Lower leg skin (tissue), 3 donors: ENCODE measurements around the gene CUL5.

ENCODE experiments used
- POLR2A ChIP-seq, 2 donors: fragments of 450-650 bp; IDR thresholded peaks; one replicate each; pipeline ENCODE4 v1.6.1; 2016 to 2017; ENCODE audit warnings: antibody characterized with exemption in 2 of 2, mild to moderate bottlenecking in 1 of 2, moderate library complexity in 1 of 2
- TF ChIP-seq, protein P1 (sequence below), 3 donors: fragments of 450-650 bp; IDR thresholded peaks; one replicate each; pipeline ENCODE4 v1.5.1; 2016; ENCODE audit warnings: antibody characterized with exemption in 3 of 3, mild to moderate bottlenecking in 3 of 3, moderate library complexity in 2 of 3

DNA sequence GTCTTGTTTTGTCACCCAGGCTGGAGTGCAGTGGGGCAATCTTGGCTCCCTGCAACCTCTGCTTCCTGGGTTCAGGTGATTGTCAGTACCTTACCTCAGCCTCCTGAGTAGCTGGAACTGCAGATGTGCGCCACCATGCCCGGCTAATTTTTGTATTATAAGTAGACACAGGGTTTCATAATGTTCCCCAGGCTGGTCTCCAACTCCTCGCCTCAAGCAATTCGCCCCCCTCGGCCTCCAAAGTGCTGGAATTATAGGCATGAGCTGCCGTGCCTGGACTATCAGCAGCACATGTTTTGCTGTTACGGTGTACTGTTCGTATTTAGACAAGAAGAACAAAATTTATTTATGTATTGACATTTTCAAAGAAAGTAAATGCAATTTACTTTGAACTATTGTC is 45.6 kb upstream of the CUL5 start:
- no peak for TF ChIP-seq POLR2A (IDR thresholded peaks at IDR 0.05)
- TF ChIP-seq, protein P1, sequence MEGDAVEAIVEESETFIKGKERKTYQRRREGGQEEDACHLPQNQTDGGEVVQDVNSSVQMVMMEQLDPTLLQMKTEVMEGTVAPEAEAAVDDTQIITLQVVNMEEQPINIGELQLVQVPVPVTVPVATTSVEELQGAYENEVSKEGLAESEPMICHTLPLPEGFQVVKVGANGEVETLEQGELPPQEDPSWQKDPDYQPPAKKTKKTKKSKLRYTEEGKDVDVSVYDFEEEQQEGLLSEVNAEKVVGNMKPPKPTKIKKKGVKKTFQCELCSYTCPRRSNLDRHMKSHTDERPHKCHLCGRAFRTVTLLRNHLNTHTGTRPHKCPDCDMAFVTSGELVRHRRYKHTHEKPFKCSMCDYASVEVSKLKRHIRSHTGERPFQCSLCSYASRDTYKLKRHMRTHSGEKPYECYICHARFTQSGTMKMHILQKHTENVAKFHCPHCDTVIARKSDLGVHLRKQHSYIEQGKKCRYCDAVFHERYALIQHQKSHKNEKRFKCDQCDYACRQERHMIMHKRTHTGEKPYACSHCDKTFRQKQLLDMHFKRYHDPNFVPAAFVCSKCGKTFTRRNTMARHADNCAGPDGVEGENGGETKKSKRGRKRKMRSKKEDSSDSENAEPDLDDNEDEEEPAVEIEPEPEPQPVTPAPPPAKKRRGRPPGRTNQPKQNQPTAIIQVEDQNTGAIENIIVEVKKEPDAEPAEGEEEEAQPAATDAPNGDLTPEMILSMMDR (IDR thresholded peaks at IDR 0.05), result no peak
